ENCODE measurements around the gene DVL1. TPM values are rescaled to one million over a fixed set of nuclear protein-coding genes. Genes with fewer than 3 reads are reported as not detected.

The DVL1 gene
- total RNA-seq, 2 donors from 2014 or later = 46.6 to 52.2 TPM

- ATAC-seq (replicated peaks in 1 of 2) = no peak
- H3K9me3 Mint-ChIP-seq = no peaks in the 10 kb centered on the region
- no peaks in the 10 kb centered on the region for H3K36me3 Mint-ChIP-seq (ENCODE audit: insufficient read depth in 2 of 2)
- no peak overlapping the region for H3K27ac Mint-ChIP-seq
- H3K27me3 Mint-ChIP-seq (ENCODE audit: low read depth) = peaks cover 4% of the 10 kb centered on the region
- no peak for DNase-seq
- peak overlapping the region; percentile 12 to 59 for H3K4me3 Mint-ChIP-seq
- H3K4me1 Mint-ChIP-seq (ENCODE audit: low read depth) = peaks cover 14% of the 10 kb centered on the region
Measured at GRCh38 chr1:1357871-1358432, 8.7 kb upstream of the DVL1 start.

GRCh38 chr1:1356796-1357401 is 7.7 kb upstream of the DVL1 start:
- H3K4me1 Mint-ChIP-seq (ENCODE audit: low read depth) = peaks cover 14% of the 10 kb centered on the region
- no peaks in the 10 kb centered on the region for H3K9me3 Mint-ChIP-seq
- H3K27ac Mint-ChIP-seq = no peak overlapping the region
- peak in 1 of 2 donors; percentile 8 for ATAC-seq (replicated peaks in 1 of 2)
- H3K27me3 Mint-ChIP-seq (ENCODE audit: low read depth) = peaks cover 12% of the 10 kb centered on the region
- no peak for DNase-seq
- H3K36me3 Mint-ChIP-seq (ENCODE audit: insufficient read depth in 2 of 2) = no peaks in the 10 kb centered on the region
- H3K4me3 Mint-ChIP-seq = no peak overlapping the region

- no peak overlapping the region for H3K27ac Mint-ChIP-seq
- H3K36me3 Mint-ChIP-seq (ENCODE audit: insufficient read depth in 2 of 2) = no peaks in the 10 kb centered on the region
- ATAC-seq (replicated peaks in 1 of 2) = no peak
- no peaks in the 10 kb centered on the region for H3K9me3 Mint-ChIP-seq
- peaks cover 14% of the 10 kb centered on the region for H3K4me1 Mint-ChIP-seq (ENCODE audit: low read depth)
- no peak overlapping the region for H3K4me3 Mint-ChIP-seq
- no peak for DNase-seq
- H3K27me3 Mint-ChIP-seq (ENCODE audit: low read depth) = peaks cover 12% of the 10 kb centered on the region
Measured at GRCh38 chr1:1356166-1356795, 7.1 kb upstream of the DVL1 start.

- Mint-ChIP-seq H3K36me3 (ENCODE audit: insufficient read depth in 2 of 2) (no peaks in the 10 kb centered on the region), H3K9me3 (no peaks in the 10 kb centered on the region), H3K4me3 (no peak overlapping the region), H3K27me3 (ENCODE audit: low read depth) (peaks cover 12% of the 10 kb centered on the region), H3K27ac (no peak overlapping the region), H3K4me1 (ENCODE audit: low read depth) (peaks cover 14% of the 10 kb centered on the region)
- peak in 1 of 2 donors; percentile 31 for DNase-seq
- peak; percentile 21 to 30 for ATAC-seq (replicated peaks in 1 of 2)
Measured at GRCh38 chr1:1355416-1355815, 6.2 kb upstream of the DVL1 start.

GRCh38 chr1:1354271-1355247 is 5.3 kb upstream of the DVL1 start:
- Mint-ChIP-seq H3K9me3 (no peaks in the 10 kb centered on the region), H3K4me1 (ENCODE audit: low read depth) (peaks cover 14% of the 10 kb centered on the region), H3K36me3 (ENCODE audit: insufficient read depth in 2 of 2) (no peaks in the 10 kb centered on the region), H3K27ac (no peak overlapping the region), H3K27me3 (ENCODE audit: low read depth) (peaks cover 12% of the 10 kb centered on the region), H3K4me3 (peak overlapping the region; percentile 51 to 54)
- DNase-seq (no peak), ATAC-seq (replicated peaks in 1 of 2) (no peak)

GRCh38 chr1:1353389-1354151 is 4.4 kb upstream of the DVL1 start:
- no peaks in the 10 kb centered on the region for H3K9me3 Mint-ChIP-seq
- ATAC-seq (replicated peaks in 1 of 2) = no peak
- peaks cover 6% of the 10 kb centered on the region for H3K4me1 Mint-ChIP-seq (ENCODE audit: low read depth)
- no peak overlapping the region for H3K4me3 Mint-ChIP-seq
- peaks cover 12% of the 10 kb centered on the region for H3K27me3 Mint-ChIP-seq (ENCODE audit: low read depth)
- H3K36me3 Mint-ChIP-seq (ENCODE audit: insufficient read depth in 2 of 2) = no peaks in the 10 kb centered on the region
- H3K27ac Mint-ChIP-seq = no peak overlapping the region
- DNase-seq = no peak

GRCh38 chr1:1352786-1353388 is 3.7 kb upstream of the DVL1 start:
- H3K36me3 Mint-ChIP-seq (ENCODE audit: insufficient read depth in 2 of 2) = no peaks in the 10 kb centered on the region
- peaks cover 12% of the 10 kb centered on the region for H3K27me3 Mint-ChIP-seq (ENCODE audit: low read depth)
- DNase-seq (no peak), ATAC-seq (replicated peaks in 1 of 2) (no peak)
- H3K9me3 Mint-ChIP-seq = no peaks in the 10 kb centered on the region
- H3K4me1 Mint-ChIP-seq (ENCODE audit: low read depth) = peaks cover 7% of the 10 kb centered on the region
- H3K4me3 Mint-ChIP-seq = peak overlapping the region in 1 of 2 donors; percentile 72
- no peak overlapping the region for H3K27ac Mint-ChIP-seq

- H3K27me3 Mint-ChIP-seq (ENCODE audit: low read depth) = peaks cover 12% of the 10 kb centered on the region
- DNase-seq (no peak), ATAC-seq (replicated peaks in 1 of 2) (no peak)
- H3K27ac Mint-ChIP-seq = no peak overlapping the region
- peaks cover 17% of the 10 kb centered on the region for H3K4me1 Mint-ChIP-seq (ENCODE audit: low read depth)
- H3K4me3 Mint-ChIP-seq = peak overlapping the region; percentile 48 to 72
- H3K9me3 Mint-ChIP-seq = no peaks in the 10 kb centered on the region
- no peaks in the 10 kb centered on the region for H3K36me3 Mint-ChIP-seq (ENCODE audit: insufficient read depth in 2 of 2)
Measured at GRCh38 chr1:1351511-1352427, 2.6 kb upstream of the DVL1 start.

GRCh38 chr1:1348420-1349255 is 580 bp downstream of the DVL1 start:
- ATAC-seq (replicated peaks in 1 of 2) = peak; percentile 42 to 45
- Mint-ChIP-seq H3K4me3 (peak overlapping the region; percentile 80), H3K4me1 (ENCODE audit: low read depth) (peaks cover 11% of the 10 kb centered on the region)

GRCh38 chr1:1347663-1348419 is 1.4 kb downstream of the DVL1 start:
- peaks cover 19% of the 10 kb centered on the region for H3K4me1 Mint-ChIP-seq (ENCODE audit: low read depth)
- H3K27ac Mint-ChIP-seq = no peak overlapping the region
- no peaks in the 10 kb centered on the region for H3K9me3 Mint-ChIP-seq
- ATAC-seq (replicated peaks in 1 of 2) (no peak), DNase-seq (no peak)
- H3K4me3 Mint-ChIP-seq = peak overlapping the region; percentile 80
- peaks cover 8% of the 10 kb centered on the region for H3K27me3 Mint-ChIP-seq (ENCODE audit: low read depth)
- no peaks in the 10 kb centered on the region for H3K36me3 Mint-ChIP-seq (ENCODE audit: insufficient read depth in 2 of 2)

More at GRCh38 chr1:1348420-1349255, 580 bp downstream of the DVL1 start:
- no peaks in the 10 kb centered on the region for H3K36me3 Mint-ChIP-seq (ENCODE audit: insufficient read depth in 2 of 2)
- DNase-seq = peak in 1 of 2 donors; percentile 34
- H3K9me3 Mint-ChIP-seq = no peaks in the 10 kb centered on the region
- peaks cover 12% of the 10 kb centered on the region for H3K27me3 Mint-ChIP-seq (ENCODE audit: low read depth)
- H3K27ac Mint-ChIP-seq = no peak overlapping the region

Measured in activated T-cell treated with anti-CD3 and anti-CD28 coated beads, Interleukin-2, amount 50 U/mL, for 72 hours (primary cell).